H9 (cell line): ENCODE data around the gene DNAJC17. TPM values are rescaled to one million over a fixed set of nuclear protein-coding genes. Genes with fewer than 3 reads are reported as not detected.

Experiments
- DNase-seq: peaks from one replicate; pipeline ENCODE4 v3.0.0-alpha.2; 2017
- H2AFZ ChIP-seq: one replicate; pipeline ENCODE4 v1.6.1; 2013; ENCODE audit warnings: mild to moderate bottlenecking, low read length, control low read depth, moderate library complexity
- H2AK5ac ChIP-seq: 2 replicates; pipeline ENCODE4 v1.6.1; 2013; ENCODE audit warnings: low read length, control low read depth, mixed read lengths; ENCODE audit not compliant: insufficient read length
- H2BK120ac ChIP-seq: one replicate; pipeline ENCODE4 v1.6.1; 2013; ENCODE audit warnings: low read depth, mild to moderate bottlenecking, low read length, control low read depth, inconsistent platforms; ENCODE audit not compliant: poor library complexity, severe bottlenecking
- H2BK12ac ChIP-seq: 2 replicates; pipeline ENCODE4 v1.6.1; 2013; ENCODE audit warnings: low read length, control low read depth, mixed read lengths, low read depth; ENCODE audit not compliant: insufficient read length
- H2BK15ac ChIP-seq: 2 replicates; pipeline ENCODE4 v1.6.1; 2013; ENCODE audit warnings: low read depth, low read length, control low read depth
- H2BK20ac ChIP-seq: one replicate; pipeline ENCODE4 v1.6.1; 2013; ENCODE audit warnings: low read depth, mild to moderate bottlenecking, low read length, control low read depth, inconsistent platforms; ENCODE audit not compliant: poor library complexity, severe bottlenecking
- H2BK5ac ChIP-seq: 2 replicates; pipeline ENCODE4 v1.6.1; 2013; ENCODE audit warnings: low read length, control low read depth, mixed read lengths; ENCODE audit not compliant: insufficient read length
- H3K14ac ChIP-seq: 2 replicates; pipeline ENCODE4 v1.6.1; 2013; ENCODE audit warnings: low read length, control low read depth; ENCODE audit not compliant: insufficient read depth
- H3K18ac ChIP-seq: 2 replicates; pipeline ENCODE4 v1.6.1; 2013; ENCODE audit warnings: low read depth, mild to moderate bottlenecking, mixed read lengths, low read length, control low read depth; ENCODE audit not compliant: insufficient read length
- H3K23ac ChIP-seq: 2 replicates; pipeline ENCODE4 v1.6.1; 2013; ENCODE audit warnings: low read length, control low read depth, mixed read lengths, low read depth; ENCODE audit not compliant: insufficient read length
- H3K23me2 ChIP-seq: 2 replicates; pipeline ENCODE4 v1.6.1; 2013; ENCODE audit warnings: low read depth, mild to moderate bottlenecking, mixed read lengths, low read length, control low read depth; ENCODE audit not compliant: insufficient read length, poor library complexity, severe bottlenecking
- H3K27ac ChIP-seq: 2 replicates; pipeline ENCODE4 v1.5.1; 2013; ENCODE audit warnings: low read length, control low read depth, mixed read lengths, low read depth; ENCODE audit not compliant: insufficient read length
- H3K27me3 ChIP-seq: 2 replicates; pipeline ENCODE4 v1.6.1; 2013; ENCODE audit warnings: low read length, control low read depth, inconsistent platforms; ENCODE audit not compliant: insufficient read depth
- H3K4ac ChIP-seq: 2 replicates; pipeline ENCODE4 v1.6.1; 2013; ENCODE audit warnings: low read depth, mild to moderate bottlenecking, control low read depth, inconsistent platforms, low read length, moderate library complexity
- H3K4me1 ChIP-seq: 2 replicates; pipeline ENCODE4 v1.6.1; 2013; ENCODE audit warnings: low read length, control low read depth, inconsistent platforms; ENCODE audit not compliant: insufficient read depth
- H3K4me2 ChIP-seq: 2 replicates; pipeline ENCODE4 v1.6.1; 2013; ENCODE audit warnings: low read length, control low read depth, mixed read lengths; ENCODE audit not compliant: insufficient read length, insufficient read depth
- H3K56ac ChIP-seq: 2 replicates; pipeline ENCODE4 v1.6.1; 2013; ENCODE audit warnings: low read depth, mild to moderate bottlenecking, mixed read lengths, low read length, control low read depth; ENCODE audit not compliant: insufficient read length
- H3K79me1 ChIP-seq: 2 replicates; pipeline ENCODE4 v1.6.1; 2013; ENCODE audit warnings: low read depth, mild to moderate bottlenecking, moderate library complexity, low read length, control low read depth, inconsistent platforms; ENCODE audit not compliant: insufficient read depth, poor library complexity, severe bottlenecking
- H3K79me2 ChIP-seq: 2 replicates; pipeline ENCODE4 v1.6.1; 2013; ENCODE audit warnings: low read length, control low read depth, inconsistent platforms; ENCODE audit not compliant: insufficient read depth
- H3K9ac ChIP-seq: 2 replicates; pipeline ENCODE4 v1.6.1; 2013; ENCODE audit warnings: low read length, control low read depth, mixed read lengths; ENCODE audit not compliant: insufficient read length; ENCODE audit errors: extremely low read depth
- H3K9me3 ChIP-seq: one replicate; pipeline ENCODE4 v1.6.1; 2013; ENCODE audit warnings: low read depth, low read length, inconsistent platforms; ENCODE audit not compliant: control insufficient read depth
- H3T11ph ChIP-seq: one replicate; pipeline ENCODE4 v1.6.1; 2013; ENCODE audit warnings: mild to moderate bottlenecking, low read length, control low read depth, inconsistent platforms
- H4K20me1 ChIP-seq: one replicate; pipeline ENCODE4 v1.6.1; 2013; ENCODE audit not compliant: control insufficient read depth, insufficient read length, insufficient read depth
- H4K5ac ChIP-seq: 2 replicates; pipeline ENCODE4 v1.6.1; 2013; ENCODE audit warnings: low read depth, mild to moderate bottlenecking, mixed read lengths, low read length, control low read depth; ENCODE audit not compliant: insufficient read length
- H4K8ac ChIP-seq: replicated peaks from 2 replicates; pipeline ENCODE4 v1.6.1; 2013; ENCODE audit warnings: low read length, control low read depth, mixed read lengths, low read depth; ENCODE audit not compliant: insufficient read length
- H4K91ac ChIP-seq: 2 replicates; pipeline ENCODE4 v1.6.1; 2013; ENCODE audit warnings: low read depth, mild to moderate bottlenecking, moderate library complexity, mixed read lengths, low read length, control low read depth; ENCODE audit not compliant: insufficient read length
- H3K27ac Mint-ChIP-seq, 3 experiments: 2 replicates in 2 of 3; 3 replicates in 1 of 3; pipeline ENCODE4 v1.8.0; 2020 to 2021; ENCODE audit warnings: mixed read lengths in 3 of 3, mild to moderate bottlenecking in 1 of 3, moderate library complexity in 1 of 3
- H3K27me3 Mint-ChIP-seq: 2 replicates; pipeline ENCODE4 v1.8.0; 2021; ENCODE audit warnings: low read depth, mild to moderate bottlenecking, moderate library complexity, mixed read lengths
- H3K36me3 Mint-ChIP-seq, 3 experiments: 2 replicates in 2 of 3; 3 replicates in 1 of 3; pipeline ENCODE4 v1.8.0; 2020 to 2021; ENCODE audit warnings: low read depth in 3 of 3, mixed read lengths in 3 of 3; ENCODE audit not compliant: insufficient read depth in 1 of 3
- H3K4me1 Mint-ChIP-seq, 2 experiments: 2 replicates each; pipeline ENCODE4 v1.8.0; 2020; ENCODE audit warnings: mixed read lengths in 2 of 2
- H3K4me3 Mint-ChIP-seq, 2 experiments: 2 replicates in 1 of 2; 3 replicates in 1 of 2; pipeline ENCODE4 v1.8.0; 2020 to 2021; ENCODE audit warnings: mild to moderate bottlenecking in 2 of 2, mixed read lengths in 2 of 2, moderate library complexity in 1 of 2
- H3K9me3 Mint-ChIP-seq, 2 experiments: 2 replicates in 1 of 2; 3 replicates in 1 of 2; pipeline ENCODE4 v1.8.0; 2020; ENCODE audit warnings: mild to moderate bottlenecking in 2 of 2, mixed read lengths in 2 of 2, moderate library complexity in 1 of 2
- WGBS: extraction: QIAGEN DNeasy Blood & Tissue Kit; methylation state at CpG from one replicate; pipeline ENCODE4 v1.1.7; 2013; ENCODE audit warnings: missing lambda C conversion rate, low lambda C conversion rate, mixed read lengths; ENCODE audit not compliant: insufficient read length; ENCODE audit errors: extremely low coverage; 5-methylcytosine and 5-hydroxymethylcytosine counted together
- total RNA-seq: library from RNA; stranded (reverse); gene quantifications from 2 replicates; pipeline ENCODE4 v1.2.1, GENCODE V29; 2021
- TF ChIP-seq, protein P1 (sequence below): fragments of 200-600 bp; sonication (generic); conservative IDR thresholded peaks from 3 replicates; pipeline ENCODE4 v1.8.0; 2021; ENCODE audit warnings: antibody characterized with exemption, mild to moderate bottlenecking

The DNAJC17 gene
- total RNA-seq, 1 experiment from 2014 or later, result 38.3 TPM

GRCh38 chr15:40828447-40829036, 21.3 kb upstream of the DNAJC17 start, which contains the start of gene PPP1R14D:
PPP1R14D (minus strand) TSS chr15:40828708; CDS start chr15:40828641, 67 bp downstream.
- Mint-ChIP-seq H3K4me3 (no peak within 1 kb of the TSS), H3K27me3 (no peaks in the 10 kb centered on the region; the same call in 1 of the 2 replicates), H3K4me1 (peaks cover 9% of the 10 kb centered on the region in 2 experiments), H3K36me3 (peaks cover 0 to 2% (median 0%) of the 10 kb centered on the region in 3 experiments; a peak in 1 of 7 replicates), H3K27ac (peak within 1 kb of the TSS in 1 of 3 experiments; percentile 61; a peak in 1 of 7 replicates), H3K9me3 (no peaks in the 10 kb centered on the region)
- Histone ChIP-seq H3K9me3 (no peaks in the 10 kb centered on the region), H3K4ac (no peak within 1 kb of the TSS), H2BK5ac (no peak within 1 kb of the TSS), H3K18ac (no peak within 1 kb of the TSS), H3K9ac (no peak within 1 kb of the TSS), H2BK12ac (no peak within 1 kb of the TSS), H3K27me3 (no peaks in the 10 kb centered on the region), H3K27ac (no peak within 1 kb of the TSS), H3K4me1 (peaks cover 2% of the 10 kb centered on the region; the same call in 1 of the 2 replicates), H2AFZ (no peak within 1 kb of the TSS), H2BK15ac (no peak within 1 kb of the TSS), H3K4me2 (no peak within 1 kb of the TSS), H4K20me1 (no peaks in the 10 kb centered on the region), H4K5ac (no peak within 1 kb of the TSS), H3T11ph (no peak within 1 kb of the TSS), H3K56ac (no peak within 1 kb of the TSS), H3K14ac (no peak within 1 kb of the TSS), H3K23ac (no peak within 1 kb of the TSS), H4K91ac (no peak within 1 kb of the TSS), H2BK120ac (no peak within 1 kb of the TSS), H3K79me1 (no peaks in the 10 kb centered on the region), H2AK5ac (no peak within 1 kb of the TSS), H4K8ac (no peak within 1 kb of the TSS), H3K23me2 (no peaks in the 10 kb centered on the region), H2BK20ac (no peak within 1 kb of the TSS), H3K79me2 (no peaks in the 10 kb centered on the region)
- WGBS, result no CpG with 5 or more reads among the region's 6 CpGs
- TF ChIP-seq, protein P1, sequence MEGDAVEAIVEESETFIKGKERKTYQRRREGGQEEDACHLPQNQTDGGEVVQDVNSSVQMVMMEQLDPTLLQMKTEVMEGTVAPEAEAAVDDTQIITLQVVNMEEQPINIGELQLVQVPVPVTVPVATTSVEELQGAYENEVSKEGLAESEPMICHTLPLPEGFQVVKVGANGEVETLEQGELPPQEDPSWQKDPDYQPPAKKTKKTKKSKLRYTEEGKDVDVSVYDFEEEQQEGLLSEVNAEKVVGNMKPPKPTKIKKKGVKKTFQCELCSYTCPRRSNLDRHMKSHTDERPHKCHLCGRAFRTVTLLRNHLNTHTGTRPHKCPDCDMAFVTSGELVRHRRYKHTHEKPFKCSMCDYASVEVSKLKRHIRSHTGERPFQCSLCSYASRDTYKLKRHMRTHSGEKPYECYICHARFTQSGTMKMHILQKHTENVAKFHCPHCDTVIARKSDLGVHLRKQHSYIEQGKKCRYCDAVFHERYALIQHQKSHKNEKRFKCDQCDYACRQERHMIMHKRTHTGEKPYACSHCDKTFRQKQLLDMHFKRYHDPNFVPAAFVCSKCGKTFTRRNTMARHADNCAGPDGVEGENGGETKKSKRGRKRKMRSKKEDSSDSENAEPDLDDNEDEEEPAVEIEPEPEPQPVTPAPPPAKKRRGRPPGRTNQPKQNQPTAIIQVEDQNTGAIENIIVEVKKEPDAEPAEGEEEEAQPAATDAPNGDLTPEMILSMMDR, result no peak
- no peak for DNase-seq
